MV-4-11 (cell line): ENCODE measurements around the gene MPHOSPH8.
"Not testable (repeated sequence)": the region's sequence is repeated elsewhere in the genome, so short reads cannot be mapped to it uniquely, and the experiment has no call there.

Source experiments
- DNase-seq: peaks from one replicate; lab custom pipeline; 2025; lab: John Stamatoyannopoulos, UW

Gene MPHOSPH8

DNA sequence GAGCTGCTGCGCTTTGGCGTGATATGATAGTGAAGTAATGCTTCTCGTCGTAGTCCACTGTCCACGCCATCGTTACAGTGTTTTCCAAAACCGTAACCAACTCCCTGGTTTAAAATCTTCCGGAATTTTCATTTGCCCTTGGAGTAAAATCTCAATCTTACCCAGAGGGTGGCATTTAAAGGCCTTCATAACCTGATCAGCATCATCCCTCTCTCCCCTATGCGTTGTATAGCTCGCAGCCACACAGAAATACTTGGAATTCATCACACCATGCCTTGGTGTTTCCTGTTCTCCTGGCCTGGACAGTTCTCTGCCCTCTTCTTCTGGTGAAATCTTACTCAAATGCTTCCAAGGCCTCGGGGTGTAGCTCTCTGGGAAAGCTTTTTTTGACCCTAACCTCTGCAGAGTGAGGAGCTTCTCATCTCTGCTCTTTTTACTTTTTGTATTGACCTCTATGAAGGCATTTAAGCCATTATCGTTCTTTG lies 839 bp downstream of the MPHOSPH8 start:
- no peak for DNase-seq

GRCh38 chr13:19635926-19636325 lies 2.5 kb downstream of the MPHOSPH8 start:
- not testable (repeated sequence) for DNase-seq

GRCh38 chr13:19643652-19644051 lies 10.2 kb downstream of the MPHOSPH8 start:
- DNase-seq: no peak

- no peak for DNase-seq
Observed at GRCh38 chr13:19645000-19645399, 11.5 kb downstream of the MPHOSPH8 start.

DNA sequence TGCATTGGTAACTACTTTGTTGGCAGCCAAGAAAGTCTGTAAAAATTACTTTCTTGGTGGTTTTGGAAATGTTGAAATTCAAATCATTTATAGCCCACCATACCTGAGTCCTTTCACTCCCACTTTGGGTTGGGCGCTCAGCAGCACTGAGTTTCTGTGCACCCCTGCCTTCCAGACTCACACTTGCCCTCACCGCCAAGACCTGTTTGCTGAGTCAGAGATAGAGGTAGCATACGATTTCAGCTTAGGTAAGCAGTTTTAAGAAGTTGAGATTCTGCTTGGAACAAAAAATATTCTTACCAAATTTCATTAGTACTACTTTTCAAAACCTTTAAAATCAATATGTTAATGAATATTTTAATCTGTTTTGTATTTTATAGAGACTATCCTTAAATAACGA lies 12.6 kb downstream of the MPHOSPH8 start:
- no peak for DNase-seq

DNA sequence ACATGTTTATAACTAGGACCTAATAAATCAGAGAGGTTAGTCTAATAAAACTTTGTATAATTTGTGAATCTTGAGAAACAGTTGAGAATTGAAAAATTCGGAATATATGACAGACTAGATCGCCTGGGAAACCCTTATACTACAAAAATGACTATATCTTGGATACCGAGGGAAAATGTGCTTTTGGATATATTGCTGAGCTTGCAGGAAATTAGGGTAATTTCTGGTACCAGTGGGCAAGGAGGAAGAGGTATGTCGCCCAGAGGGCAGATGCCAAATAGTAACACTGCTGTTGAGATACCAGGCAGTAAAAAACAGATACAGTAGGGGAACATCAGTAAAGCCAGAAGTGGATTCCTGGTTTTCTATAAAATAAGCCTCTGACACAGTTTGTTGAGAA lies 17.3 kb downstream of the MPHOSPH8 start:
- DNase-seq: no peak

DNA sequence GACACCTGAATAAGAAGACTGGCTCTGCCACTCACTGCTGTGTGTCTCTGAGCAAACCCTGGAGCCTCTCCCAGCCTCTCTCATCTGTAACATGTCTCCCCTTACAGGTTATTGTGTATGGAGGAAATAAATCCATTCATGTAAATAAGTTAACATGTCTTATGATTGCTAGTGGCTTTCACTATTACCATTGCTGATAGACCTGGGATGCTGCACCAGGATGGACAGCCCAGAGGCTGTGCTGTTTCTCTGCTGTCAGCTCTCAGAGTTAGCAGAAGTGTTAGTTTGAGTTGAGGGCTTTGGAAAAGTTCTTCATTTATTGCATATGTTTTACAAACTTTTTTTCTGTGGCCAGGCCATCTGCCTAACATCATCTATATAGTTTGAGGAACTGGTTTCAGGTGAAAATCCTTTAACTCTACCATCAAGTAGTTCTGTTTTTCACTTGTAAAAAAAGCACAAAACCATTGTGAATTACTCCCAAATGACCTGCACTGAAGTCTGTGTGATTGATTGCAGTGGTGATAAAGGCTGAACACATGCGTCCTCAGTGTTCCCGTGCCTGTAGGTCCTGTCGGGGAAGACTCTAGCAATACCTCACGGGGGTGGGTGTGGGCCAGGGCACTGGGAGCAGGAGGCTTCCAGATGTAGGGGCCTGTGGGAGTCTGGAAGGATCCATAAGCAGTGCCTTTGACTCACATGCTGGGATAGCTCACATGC lies 24.6 kb downstream of the MPHOSPH8 start:
- DNase-seq: peak; percentile 68

DNA sequence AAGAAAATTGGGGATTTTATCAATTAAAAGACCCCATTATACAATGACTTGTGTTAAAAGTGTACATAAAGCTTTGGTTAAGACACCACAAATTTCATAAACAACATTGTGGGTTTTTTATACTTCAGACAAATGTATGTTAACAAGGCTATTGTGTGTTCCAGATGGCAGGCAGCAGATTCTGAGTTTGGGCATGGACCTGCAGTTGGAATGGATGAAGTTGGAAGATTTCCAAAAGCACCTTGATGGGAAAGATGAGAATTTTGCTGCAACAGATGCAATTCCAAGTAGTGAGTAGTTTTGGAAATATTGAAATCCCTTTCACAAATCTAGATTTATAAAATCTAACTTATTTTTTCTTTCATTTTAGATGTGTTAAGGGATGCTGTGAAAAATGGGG lies 25.4 kb downstream of the MPHOSPH8 start:
- no peak for DNase-seq

GRCh38 chr13:19661126-19661525 lies 27.7 kb downstream of the MPHOSPH8 start:
- DNase-seq: no peak

DNA sequence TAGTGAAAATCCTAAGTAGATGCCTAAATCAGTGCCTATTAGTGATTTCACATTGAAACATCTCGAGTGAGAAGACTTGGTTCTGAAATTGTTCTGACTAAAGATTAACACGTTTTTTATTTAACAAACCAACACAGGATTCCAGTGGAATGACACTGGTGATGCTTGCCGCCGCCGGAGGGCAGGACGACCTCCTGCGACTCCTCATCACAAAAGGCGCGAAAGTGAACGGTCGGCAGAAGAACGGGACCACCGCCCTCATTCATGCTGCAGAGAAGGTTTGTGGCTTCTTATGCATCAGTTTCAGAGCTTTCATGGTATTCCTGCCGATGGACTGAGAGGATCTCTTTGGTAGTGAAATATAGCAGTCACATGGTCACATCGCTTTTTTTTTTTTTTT lies 28.1 kb downstream of the MPHOSPH8 start:
- DNase-seq: no peak

- DNase-seq: no peak
Observed at GRCh38 chr13:19663416-19663979, 30.0 kb downstream of the MPHOSPH8 start.

DNA sequence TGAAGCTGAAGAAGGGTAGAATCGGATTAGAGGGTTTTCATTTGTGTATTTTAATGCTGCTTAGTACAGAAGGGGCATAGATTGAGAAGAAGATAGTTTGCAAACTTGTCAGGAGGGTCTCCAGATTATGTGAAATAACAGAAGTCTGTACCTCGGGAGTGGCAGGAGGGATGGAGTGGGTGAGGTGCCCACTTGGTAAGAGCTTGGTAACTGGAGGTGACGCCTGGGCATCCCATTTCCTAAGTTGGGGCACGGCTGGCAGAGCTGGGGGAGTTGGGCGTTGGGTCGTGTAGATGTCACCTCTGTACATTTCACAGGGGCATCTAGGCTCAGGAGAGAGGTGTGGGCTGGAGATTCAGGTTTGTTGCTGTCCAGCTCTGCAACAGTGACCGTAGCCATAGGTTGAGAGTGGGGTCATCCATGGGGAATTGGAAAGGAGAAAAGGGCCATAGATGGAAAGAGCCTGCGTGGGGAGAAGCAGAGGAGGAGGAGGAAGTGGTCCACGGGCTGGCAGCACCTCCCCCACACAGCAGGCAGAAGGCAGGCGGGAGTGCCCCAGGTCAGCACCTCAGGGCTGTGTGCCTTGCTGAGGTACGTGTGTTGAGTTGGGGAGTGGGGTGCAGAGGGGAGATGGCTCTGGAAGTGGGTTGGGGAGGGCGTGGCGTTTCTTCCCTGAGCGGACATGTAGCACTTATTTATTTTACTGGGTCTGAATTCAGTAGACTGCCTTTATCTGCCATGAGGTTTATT lies 31.2 kb downstream of the MPHOSPH8 start:
- no peak for DNase-seq

DNA sequence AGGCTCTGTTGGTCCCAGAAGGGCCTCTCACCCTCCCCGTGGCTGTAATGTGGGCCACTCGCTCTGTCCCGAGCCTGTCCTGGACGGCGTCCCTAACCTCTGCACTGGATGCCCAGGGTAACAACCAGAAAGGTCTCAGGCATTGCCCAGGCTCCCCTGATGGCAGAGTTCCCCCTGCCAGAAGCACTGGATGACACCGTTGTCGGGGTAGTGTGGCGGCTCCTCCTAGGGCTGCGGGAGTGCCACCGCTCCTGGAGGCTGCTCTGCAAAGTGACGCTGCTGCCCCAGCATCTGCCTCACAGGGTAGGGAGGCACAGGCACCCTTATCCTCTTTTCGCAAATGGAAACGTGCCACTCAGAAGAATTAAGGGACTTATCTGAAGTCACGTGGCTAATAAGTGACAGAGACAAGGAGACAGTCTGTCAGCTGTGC lies 32.0 kb downstream of the MPHOSPH8 start:
- no peak for DNase-seq

DNA sequence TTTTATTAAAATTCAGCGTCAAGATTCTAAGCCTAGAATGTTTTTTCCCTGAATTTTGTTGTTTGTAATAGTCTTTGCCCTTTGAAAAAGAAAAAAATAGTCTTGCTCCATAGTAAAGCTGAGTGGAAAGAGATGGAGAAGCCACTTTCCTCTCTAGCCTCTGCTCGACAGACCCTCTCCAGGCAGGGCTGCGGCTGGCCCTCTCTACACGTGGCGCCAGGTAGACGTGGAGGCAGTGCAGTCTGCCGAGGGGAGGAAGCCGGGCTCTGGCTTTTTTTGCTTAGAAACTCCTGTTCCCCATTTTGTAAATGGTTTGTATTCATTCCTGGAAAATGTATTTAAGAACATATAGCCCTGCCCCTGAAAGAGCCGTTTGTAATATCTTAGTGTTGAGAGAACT lies 35.3 kb downstream of the MPHOSPH8 start:
- no peak for DNase-seq

DNA sequence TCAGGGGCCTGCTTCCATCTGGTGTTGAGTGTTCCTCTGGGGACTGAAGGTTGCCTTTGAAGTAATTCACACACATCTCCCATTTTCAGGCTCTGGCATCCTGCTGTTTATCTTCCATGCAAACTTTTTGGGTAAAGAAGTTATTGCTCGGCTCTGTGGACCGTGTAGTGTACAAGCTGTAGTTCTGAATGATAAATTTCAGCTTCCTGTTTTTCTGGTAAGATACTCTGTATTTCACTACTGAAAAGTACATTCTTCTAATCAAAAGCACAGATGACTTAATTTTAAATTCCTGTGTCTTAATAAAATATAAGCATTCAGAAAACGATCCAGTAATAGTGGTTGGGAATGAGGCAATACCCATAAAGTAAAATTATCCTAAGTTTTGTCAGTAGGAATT lies 36.7 kb downstream of the MPHOSPH8 start:
- DNase-seq: no peak

- no peak for DNase-seq
Observed at GRCh38 chr13:19672990-19673389, 39.5 kb downstream of the MPHOSPH8 start.

- no peak for DNase-seq
Observed at GRCh38 chr13:19673473-19674430, 40.3 kb downstream of the MPHOSPH8 start.

GRCh38 chr13:19674898-19675297 lies 41.4 kb downstream of the MPHOSPH8 start:
- no peak for DNase-seq

DNA sequence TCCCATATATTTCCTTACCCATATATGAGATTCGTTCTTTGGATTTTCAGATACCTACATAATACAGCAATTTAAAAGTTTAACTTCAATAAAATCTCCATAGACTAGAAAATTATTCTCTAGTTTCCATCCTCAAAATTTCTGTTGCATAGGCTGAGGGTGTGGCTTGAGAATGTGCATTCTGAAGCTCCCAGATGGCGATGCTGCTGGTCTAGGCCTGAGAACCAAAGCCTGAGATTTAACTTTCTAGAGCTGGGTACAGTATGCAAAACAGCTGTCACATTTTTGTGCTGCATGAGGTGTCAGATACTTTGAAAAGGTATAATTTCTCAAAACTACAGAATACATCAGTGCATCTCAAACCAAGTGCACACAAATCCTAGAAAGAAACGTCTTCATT lies 42.7 kb downstream of the MPHOSPH8 start:
- no peak for DNase-seq

DNA sequence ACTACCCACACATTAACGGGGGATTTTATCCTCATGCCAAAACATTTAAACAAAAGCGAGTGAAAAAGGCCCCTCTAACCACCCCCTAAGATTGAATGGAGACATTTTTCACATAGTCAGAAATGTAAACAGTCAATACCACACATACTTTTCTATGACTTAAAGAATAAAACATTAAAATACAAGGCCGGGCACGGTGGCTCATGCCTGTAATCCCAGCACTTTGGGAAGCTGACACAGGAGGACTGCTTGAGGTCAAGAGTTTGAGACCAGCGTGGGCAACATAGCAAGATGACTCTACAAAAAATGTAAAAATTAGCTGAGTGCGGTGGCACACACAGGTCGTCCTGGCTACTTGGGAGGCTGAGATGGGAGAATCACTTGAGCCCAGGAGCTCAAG lies 47.3 kb downstream of the MPHOSPH8 start:
- no peak for DNase-seq

DNA sequence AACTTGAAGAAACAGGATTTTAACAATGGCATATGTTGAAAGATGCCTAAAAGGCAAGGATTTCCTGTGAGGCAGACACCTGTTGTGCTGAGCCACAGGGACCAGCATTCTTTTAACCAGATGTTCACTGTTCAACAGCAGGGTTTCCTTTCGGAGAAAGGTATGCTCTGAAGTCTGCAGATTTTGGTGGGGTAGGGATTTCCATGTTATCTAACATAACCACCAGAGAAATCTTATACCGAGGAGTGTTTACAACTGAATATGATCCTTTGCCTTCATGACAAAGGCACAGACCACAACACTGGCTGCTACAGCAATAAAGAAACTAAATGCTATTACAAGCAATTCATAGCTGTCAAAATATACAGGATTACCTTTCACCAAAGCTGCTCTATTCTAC lies 48.1 kb downstream of the MPHOSPH8 start:
- no peak for DNase-seq

GRCh38 chr13:19685034-19685433 lies 51.6 kb downstream of the MPHOSPH8 start:
- no peak for DNase-seq
